ENCODE data around the gene GRIFIN.

The GRIFIN gene

DNA sequence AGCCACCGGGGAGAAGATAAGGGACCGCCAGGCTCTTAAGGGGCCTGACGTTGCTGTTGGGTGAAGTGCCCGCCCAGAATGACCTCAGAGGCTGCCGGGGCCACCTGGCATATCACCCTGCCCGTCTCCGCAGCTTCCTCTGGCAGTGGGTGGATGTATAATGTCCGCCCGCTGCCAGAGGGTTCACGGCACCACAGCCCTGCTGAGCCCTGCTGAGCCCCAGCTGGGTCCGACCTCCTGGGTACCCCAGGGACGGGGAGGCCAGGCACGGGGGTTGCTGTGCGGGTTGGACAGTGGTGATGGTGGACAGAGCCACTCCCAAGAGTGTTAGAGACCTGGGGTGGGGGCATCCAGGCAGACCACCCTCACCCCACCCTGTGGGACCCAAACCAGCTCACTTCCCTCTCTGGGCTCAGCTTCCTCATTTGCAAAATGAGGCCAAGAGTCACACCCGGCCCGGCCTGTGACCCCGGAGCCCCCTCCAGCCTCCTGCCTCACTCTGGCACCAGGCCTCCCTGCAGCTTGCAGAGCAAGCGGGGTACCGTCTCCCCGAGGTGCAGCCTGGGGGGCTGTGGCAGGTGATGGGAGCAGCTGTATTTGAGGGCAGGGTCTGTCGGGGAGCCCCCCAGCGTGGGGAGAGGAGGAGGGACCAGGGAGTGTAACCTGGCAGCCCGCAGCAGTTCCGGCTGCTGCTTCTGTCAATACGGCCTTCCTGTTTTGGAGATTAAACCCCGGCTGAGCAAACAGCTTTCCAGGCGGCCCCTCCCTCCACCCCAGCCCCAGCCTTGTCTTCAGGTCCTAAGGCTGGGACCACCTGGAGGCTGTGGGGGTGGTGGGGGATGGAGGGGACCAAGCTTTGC lies 34.9 kb upstream of the GRIFIN start:
- H3K9me3 ChIP-seq (ENCODE audit: insufficient read depth, low read depth, low read length) = peaks cover 5% of the 10 kb centered on the region
- no peak overlapping the region for H2AFZ ChIP-seq (ENCODE audit: insufficient read depth, low read length, poor library complexity)
- no peak overlapping the region for H2BK12ac ChIP-seq (ENCODE audit: low read length)
- no peak overlapping the region for H3K9ac ChIP-seq (ENCODE audit: low read length)
- no peaks in the 10 kb centered on the region for H3K79me2 ChIP-seq (ENCODE audit: control insufficient read depth, insufficient read depth, low read length, poor library complexity)
- H4K8ac ChIP-seq (ENCODE audit: low read depth, low read length) = no peak overlapping the region
- no peak overlapping the region for H3K4ac ChIP-seq (ENCODE audit: low read depth, low read length)
- H3K79me1 ChIP-seq (ENCODE audit: low read length) = no peaks in the 10 kb centered on the region
- H3K4me3 ChIP-seq (ENCODE audit: low read depth, low read length) = no peak overlapping the region
- H4K12ac ChIP-seq (ENCODE audit: low read depth, low read length) = no peak overlapping the region
- no peak overlapping the region for H3K18ac ChIP-seq (ENCODE audit: low read length)
- WGBS (ENCODE audit: extremely low coverage, insufficient coverage, insufficient read length) = no CpG with 5 or more reads among the region's 27 CpGs
- no peak overlapping the region for H2BK120ac ChIP-seq (ENCODE audit: insufficient read depth, low read length, poor library complexity)
- no peak overlapping the region for H3K23ac ChIP-seq (ENCODE audit: low read length)
- DNase-seq = no peak
- H3K14ac ChIP-seq (ENCODE audit: low read length) = no peak overlapping the region
- H3K4me1 ChIP-seq (ENCODE audit: control insufficient read depth in 1 of 2, insufficient read depth in 2 of 2, low read length in 2 of 2) = peaks cover 2 to 9% of the 10 kb centered on the region in 2 experiments
- no peak overlapping the region for H3K27ac ChIP-seq (ENCODE audit: low read depth, low read length)
- H2BK5ac ChIP-seq (ENCODE audit: low read depth, low read length, poor library complexity) = no peak overlapping the region
- no peak overlapping the region for H2AK5ac ChIP-seq (ENCODE audit: low read length)
- no peaks in the 10 kb centered on the region for H3K27me3 ChIP-seq (ENCODE audit: insufficient read depth, low read length)
- no peaks in the 10 kb centered on the region for H3K36me3 ChIP-seq (ENCODE audit: control insufficient read depth in 1 of 2, insufficient read depth in 2 of 2, low read length in 2 of 2)
- H3K4me2 ChIP-seq (ENCODE audit: low read length) = no peak overlapping the region
- H4K91ac ChIP-seq (ENCODE audit: low read depth, low read length) = no peak overlapping the region

DNA sequence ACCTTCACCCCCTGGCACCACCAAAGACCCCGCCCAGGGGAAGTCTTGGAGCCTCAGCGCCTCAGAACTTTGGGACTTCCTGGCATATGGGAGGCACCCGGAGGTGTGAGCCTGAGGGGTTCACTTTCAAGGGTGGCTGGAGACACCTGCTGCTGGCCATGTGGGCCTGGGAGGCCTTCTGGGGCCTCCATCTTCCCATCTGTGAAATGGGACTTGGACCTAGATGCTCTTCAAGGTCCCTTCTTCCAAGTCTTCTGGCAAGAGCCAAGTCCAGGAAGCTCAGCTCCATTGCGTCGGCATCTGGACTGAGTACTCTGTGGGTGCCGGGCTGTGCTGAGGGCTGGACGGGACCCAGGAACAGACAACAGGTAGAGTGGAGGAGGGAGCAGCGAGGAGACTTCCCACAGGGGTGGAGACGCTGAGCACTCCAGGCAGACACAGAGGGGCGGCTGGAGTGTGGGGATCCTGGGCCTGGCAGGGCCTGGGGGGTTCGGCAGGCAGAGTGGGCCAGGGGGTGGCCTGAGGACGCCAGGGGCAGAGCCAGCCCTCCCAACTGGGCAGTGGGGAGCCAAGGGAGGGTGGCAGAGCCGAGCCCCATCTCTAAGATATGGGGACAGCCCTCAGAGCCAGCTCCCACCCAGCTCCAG lies 34.1 kb upstream of the GRIFIN start:
- Histone ChIP-seq H3K9ac (ENCODE audit: low read length) (no peak overlapping the region), H3K9me3 (ENCODE audit: insufficient read depth, low read depth, low read length) (peaks cover 3% of the 10 kb centered on the region), H3K4me3 (ENCODE audit: low read depth, low read length) (no peak overlapping the region), H3K79me1 (ENCODE audit: low read length) (no peaks in the 10 kb centered on the region), H3K36me3 (ENCODE audit: control insufficient read depth in 1 of 2, insufficient read depth in 2 of 2, low read length in 2 of 2) (no peaks in the 10 kb centered on the region), H4K12ac (ENCODE audit: low read depth, low read length) (no peak overlapping the region), H4K91ac (ENCODE audit: low read depth, low read length) (no peak overlapping the region), H2BK120ac (ENCODE audit: insufficient read depth, low read length, poor library complexity) (no peak overlapping the region), H2BK5ac (ENCODE audit: low read depth, low read length, poor library complexity) (no peak overlapping the region), H3K4ac (ENCODE audit: low read depth, low read length) (no peak overlapping the region), H2AFZ (ENCODE audit: insufficient read depth, low read length, poor library complexity) (no peak overlapping the region), H3K14ac (ENCODE audit: low read length) (no peak overlapping the region), H2BK12ac (ENCODE audit: low read length) (no peak overlapping the region), H2AK5ac (ENCODE audit: low read length) (no peak overlapping the region), H3K27me3 (ENCODE audit: insufficient read depth, low read length) (no peaks in the 10 kb centered on the region), H4K8ac (ENCODE audit: low read depth, low read length) (no peak overlapping the region), H3K4me1 (ENCODE audit: control insufficient read depth in 1 of 2, insufficient read depth in 2 of 2, low read length in 2 of 2) (peaks cover 2 to 9% of the 10 kb centered on the region in 2 experiments), H3K18ac (ENCODE audit: low read length) (no peak overlapping the region), H3K23ac (ENCODE audit: low read length) (no peak overlapping the region), H3K79me2 (ENCODE audit: control insufficient read depth, insufficient read depth, low read length, poor library complexity) (no peaks in the 10 kb centered on the region), H3K27ac (ENCODE audit: low read depth, low read length) (no peak overlapping the region), H3K4me2 (ENCODE audit: low read length) (no peak overlapping the region)
- no peak for DNase-seq
- no CpG with 5 or more reads among the region's 13 CpGs for WGBS (ENCODE audit: extremely low coverage, insufficient coverage, insufficient read length)

DNA sequence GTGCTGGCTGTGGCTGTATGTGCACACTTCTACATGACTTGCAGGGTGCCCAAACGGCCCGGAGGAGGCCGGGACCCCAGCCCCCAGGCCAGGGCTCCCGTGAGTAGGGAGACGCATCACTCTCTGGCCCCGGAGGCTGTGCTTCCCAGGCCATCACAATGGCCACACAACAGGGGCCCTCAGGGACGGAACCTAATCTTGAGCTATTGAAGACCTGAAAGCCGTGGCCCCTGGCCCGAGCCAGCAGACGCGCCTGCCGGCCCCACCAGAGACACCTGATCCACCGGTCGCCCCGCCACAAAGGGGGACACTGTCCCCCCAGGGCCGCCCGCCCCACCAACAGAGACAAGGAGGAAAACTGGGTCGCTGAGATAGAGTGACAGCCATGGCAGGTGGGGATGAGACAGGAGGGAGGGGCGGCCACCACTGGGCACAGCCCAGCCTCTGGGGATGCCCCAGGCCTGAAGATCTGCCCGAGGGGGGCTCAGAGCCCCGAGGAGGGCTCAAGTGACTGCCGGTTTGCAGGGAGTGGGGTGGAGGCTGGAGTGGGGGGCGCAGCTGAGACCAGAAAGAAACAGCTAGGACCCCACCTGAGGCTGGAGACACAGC lies 33.2 kb upstream of the GRIFIN start:
- H3K79me1 ChIP-seq (ENCODE audit: low read length) = no peaks in the 10 kb centered on the region
- no peak overlapping the region for H3K4me3 ChIP-seq (ENCODE audit: low read depth, low read length)
- no peaks in the 10 kb centered on the region for H3K79me2 ChIP-seq (ENCODE audit: control insufficient read depth, insufficient read depth, low read length, poor library complexity)
- peaks cover 2 to 9% of the 10 kb centered on the region in 2 experiments for H3K4me1 ChIP-seq (ENCODE audit: control insufficient read depth in 1 of 2, insufficient read depth in 2 of 2, low read length in 2 of 2)
- no peak for DNase-seq
- H3K36me3 ChIP-seq (ENCODE audit: control insufficient read depth in 1 of 2, insufficient read depth in 2 of 2, low read length in 2 of 2) = no peaks in the 10 kb centered on the region
- no peak overlapping the region for H2AFZ ChIP-seq (ENCODE audit: insufficient read depth, low read length, poor library complexity)
- H4K12ac ChIP-seq (ENCODE audit: low read depth, low read length) = no peak overlapping the region
- H4K8ac ChIP-seq (ENCODE audit: low read depth, low read length) = no peak overlapping the region
- H3K4me2 ChIP-seq (ENCODE audit: low read length) = no peak overlapping the region
- H3K9me3 ChIP-seq (ENCODE audit: insufficient read depth, low read depth, low read length) = peaks cover 1% of the 10 kb centered on the region
- H2BK5ac ChIP-seq (ENCODE audit: low read depth, low read length, poor library complexity) = no peak overlapping the region
- H3K27me3 ChIP-seq (ENCODE audit: insufficient read depth, low read length) = no peaks in the 10 kb centered on the region
- H2BK120ac ChIP-seq (ENCODE audit: insufficient read depth, low read length, poor library complexity) = no peak overlapping the region
- no peak overlapping the region for H3K14ac ChIP-seq (ENCODE audit: low read length)
- no peak overlapping the region for H3K9ac ChIP-seq (ENCODE audit: low read length)
- no peak overlapping the region for H3K18ac ChIP-seq (ENCODE audit: low read length)
- peak overlapping the region; percentile 28 for H4K91ac ChIP-seq (ENCODE audit: low read depth, low read length)
- WGBS (ENCODE audit: extremely low coverage, insufficient coverage, insufficient read length) = no CpG with 5 or more reads among the region's 23 CpGs
- H2AK5ac ChIP-seq (ENCODE audit: low read length) = no peak overlapping the region
- no peak overlapping the region for H3K4ac ChIP-seq (ENCODE audit: low read depth, low read length)
- no peak overlapping the region for H3K27ac ChIP-seq (ENCODE audit: low read depth, low read length)
- H2BK12ac ChIP-seq (ENCODE audit: low read length) = no peak overlapping the region
- H3K23ac ChIP-seq (ENCODE audit: low read length) = no peak overlapping the region

DNA sequence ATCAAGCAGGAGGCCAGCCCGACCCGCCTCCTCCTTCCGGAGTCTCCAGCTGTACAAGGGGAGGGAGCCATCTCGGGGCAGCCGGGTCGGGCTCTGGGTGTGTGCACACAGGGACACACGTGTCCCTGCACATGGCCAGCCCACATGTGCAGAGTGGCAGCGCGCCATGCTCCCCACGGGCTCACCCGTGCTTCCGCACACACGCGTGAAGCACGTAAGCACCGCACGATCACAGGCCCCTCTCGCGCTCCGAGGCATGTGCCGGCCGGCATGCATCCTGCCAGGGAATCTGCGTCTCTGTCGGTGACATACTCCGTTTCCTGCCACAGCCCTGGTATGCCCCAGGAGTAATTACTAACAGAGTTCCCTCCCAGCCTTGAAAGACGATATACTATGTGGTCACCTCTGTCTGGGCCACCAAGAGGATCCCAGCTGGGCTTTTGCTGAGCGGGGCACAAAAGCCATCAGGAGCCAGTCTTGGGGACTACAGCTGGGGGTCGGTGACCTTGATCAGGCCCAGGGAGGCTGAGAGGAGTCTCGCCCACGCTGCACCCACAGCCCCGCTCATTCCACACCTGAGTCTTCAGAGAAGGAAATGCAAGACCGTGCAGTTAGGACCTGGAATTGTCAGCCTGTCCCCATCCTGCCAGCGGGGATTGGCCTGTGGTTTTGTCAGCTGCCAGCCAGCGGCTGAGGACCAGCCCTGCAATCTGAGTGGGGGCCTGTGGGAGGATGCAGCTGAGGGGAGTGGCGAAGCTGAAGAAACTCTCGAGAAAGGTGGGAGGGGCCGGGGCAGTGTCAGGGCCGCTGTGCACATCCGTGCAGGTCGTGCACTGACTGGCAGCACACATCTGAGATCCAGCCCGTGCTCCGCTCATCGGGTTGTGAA lies 32.4 kb upstream of the GRIFIN start:
- no peak overlapping the region for H3K4ac ChIP-seq (ENCODE audit: low read depth, low read length)
- H3K27ac ChIP-seq (ENCODE audit: low read depth, low read length) = no peak overlapping the region
- H3K4me2 ChIP-seq (ENCODE audit: low read length) = no peak overlapping the region
- H3K14ac ChIP-seq (ENCODE audit: low read length) = no peak overlapping the region
- no peak overlapping the region for H2BK120ac ChIP-seq (ENCODE audit: insufficient read depth, low read length, poor library complexity)
- H3K4me3 ChIP-seq (ENCODE audit: low read depth, low read length) = no peak overlapping the region
- peaks cover 2 to 9% of the 10 kb centered on the region in 2 experiments for H3K4me1 ChIP-seq (ENCODE audit: control insufficient read depth in 1 of 2, insufficient read depth in 2 of 2, low read length in 2 of 2)
- no peak for DNase-seq
- no peak overlapping the region for H4K91ac ChIP-seq (ENCODE audit: low read depth, low read length)
- H2AFZ ChIP-seq (ENCODE audit: insufficient read depth, low read length, poor library complexity) = no peak overlapping the region
- H2BK5ac ChIP-seq (ENCODE audit: low read depth, low read length, poor library complexity) = no peak overlapping the region
- no peaks in the 10 kb centered on the region for H3K9me3 ChIP-seq (ENCODE audit: insufficient read depth, low read depth, low read length)
- H3K9ac ChIP-seq (ENCODE audit: low read length) = no peak overlapping the region
- no peak overlapping the region for H3K18ac ChIP-seq (ENCODE audit: low read length)
- H4K8ac ChIP-seq (ENCODE audit: low read depth, low read length) = no peak overlapping the region
- no peak overlapping the region for H4K12ac ChIP-seq (ENCODE audit: low read depth, low read length)
- no peaks in the 10 kb centered on the region for H3K36me3 ChIP-seq (ENCODE audit: control insufficient read depth in 1 of 2, insufficient read depth in 2 of 2, low read length in 2 of 2)
- no peaks in the 10 kb centered on the region for H3K79me1 ChIP-seq (ENCODE audit: low read length)
- H3K27me3 ChIP-seq (ENCODE audit: insufficient read depth, low read length) = no peaks in the 10 kb centered on the region
- no peak overlapping the region for H3K23ac ChIP-seq (ENCODE audit: low read length)
- H2AK5ac ChIP-seq (ENCODE audit: low read length) = no peak overlapping the region
- WGBS (ENCODE audit: extremely low coverage, insufficient coverage, insufficient read length) = no CpG with 5 or more reads among the region's 43 CpGs
- no peak overlapping the region for H2BK12ac ChIP-seq (ENCODE audit: low read length)
- no peaks in the 10 kb centered on the region for H3K79me2 ChIP-seq (ENCODE audit: control insufficient read depth, insufficient read depth, low read length, poor library complexity)

Data from trophoblast cell (in vitro differentiated cells and primary cell).